Urothelium cell line (cell line): ENCODE results near the gene SCFD2.
"Not testable (repeated sequence)": the region's sequence is repeated elsewhere in the genome, so short reads cannot be mapped to it uniquely, and the experiment has no call there.

ENCODE experiments used
- DNase-seq: peaks from one replicate; pipeline ENCODE4 v3.0.0; 2011; ENCODE audit warnings: low spot score, mixed read lengths
- FAIRE-seq: peaks from 2 replicates; lab custom pipeline; 2011; peaks lifted over from hg19 to GRCh38; lab: Jason Lieb, UNC

The SCFD2 gene

GRCh38 chr4:53194727-53195126 lies 171.1 kb downstream of the SCFD2 start:
- FAIRE-seq (no peak), DNase-seq (no peak)

- FAIRE-seq = no peak
- no peak for DNase-seq
These were observed 172.8 kb downstream of the SCFD2 start for GRCh38 chr4:53193111-53193510.

- FAIRE-seq (no peak), DNase-seq (no peak)
These were observed 173.4 kb downstream of the SCFD2 start for GRCh38 chr4:53192496-53192895.

- DNase-seq (no peak), FAIRE-seq (no peak)
These were observed 173.9 kb downstream of the SCFD2 start for GRCh38 chr4:53191997-53192396.

GRCh38 chr4:53189011-53189410 lies 176.8 kb downstream of the SCFD2 start:
- DNase-seq (no peak), FAIRE-seq (no peak)

- FAIRE-seq = no peak
- DNase-seq = no peak
These were observed 179.0 kb downstream of the SCFD2 start for GRCh38 chr4:53186714-53187358.

GRCh38 chr4:53185869-53186585 lies 179.8 kb downstream of the SCFD2 start:
- DNase-seq (no peak), FAIRE-seq (no peak)

- no peak for DNase-seq
- peak; percentile 42 for FAIRE-seq
These were observed 182.1 kb downstream of the SCFD2 start for GRCh38 chr4:53183754-53184153.

- not testable (repeated sequence) for FAIRE-seq
These were observed 188.1 kb downstream of the SCFD2 start for GRCh38 chr4:53177751-53178150.

GRCh38 chr4:53175640-53176039 lies 190.2 kb downstream of the SCFD2 start:
- no peak for DNase-seq
- no peak for FAIRE-seq

More at GRCh38 chr4:53177751-53178150, 188.1 kb downstream of the SCFD2 start:
- DNase-seq = not testable (repeated sequence)

- FAIRE-seq = peak; percentile 53
- DNase-seq = no peak
These were observed 191.0 kb downstream of the SCFD2 start for GRCh38 chr4:53174823-53175222.

- FAIRE-seq = no peak
- DNase-seq = no peak
These were observed 192.3 kb downstream of the SCFD2 start for GRCh38 chr4:53173576-53173975.

- DNase-seq (no peak), FAIRE-seq (no peak)
These were observed 194.1 kb downstream of the SCFD2 start for GRCh38 chr4:53171797-53172196.

GRCh38 chr4:53169695-53170617 lies 195.9 kb downstream of the SCFD2 start:
- DNase-seq (no peak), FAIRE-seq (no peak)

GRCh38 chr4:53168228-53168627 lies 197.6 kb downstream of the SCFD2 start:
- FAIRE-seq (no peak), DNase-seq (no peak)

- DNase-seq (no peak), FAIRE-seq (no peak)
These were observed 202.9 kb downstream of the SCFD2 start for GRCh38 chr4:53162969-53163368.

- FAIRE-seq = no peak
- DNase-seq = no peak
These were observed 204.0 kb downstream of the SCFD2 start for GRCh38 chr4:53161787-53162433.

GRCh38 chr4:53161051-53161786 lies 204.6 kb downstream of the SCFD2 start:
- no peak for DNase-seq
- no peak for FAIRE-seq

- FAIRE-seq = no peak
These were observed 209.0 kb downstream of the SCFD2 start for GRCh38 chr4:53156896-53157295.

GRCh38 chr4:53152467-53152866 lies 213.4 kb downstream of the SCFD2 start:
- DNase-seq (no peak), FAIRE-seq (no peak)

More at GRCh38 chr4:53156896-53157295, 209.0 kb downstream of the SCFD2 start:
- DNase-seq = no peak
